Choroid plexus epithelial cell (primary cell): ENCODE results near the gene MSH5.
A peak's percentile ranks its signal among the peaks of the same experiment; 100 is the strongest.

Experiments
- DNase-seq: peaks from one replicate; pipeline ENCODE4 v3.0.0-alpha.2; 2010; ENCODE audit warnings: low read depth
- H3K4me3 ChIP-seq: 2 replicates; pipeline ENCODE4 v1.5.1; 2011; ENCODE audit warnings: low read depth, mild to moderate bottlenecking, control low read depth, low read length, moderate library complexity
- TF ChIP-seq, protein P1 (sequence below): conservative IDR thresholded peaks from 2 replicates; pipeline ENCODE4 v1.5.1; 2011; ENCODE audit warnings: low read depth, mild to moderate bottlenecking, control low read depth, inconsistent platforms, low read length, moderate library complexity

MSH5 gene

GRCh38 chr6:31693535-31693934 is 46.3 kb upstream of the MSH5 start:
- H3K4me3 ChIP-seq: no peak overlapping the region
- TF ChIP-seq, protein P1, sequence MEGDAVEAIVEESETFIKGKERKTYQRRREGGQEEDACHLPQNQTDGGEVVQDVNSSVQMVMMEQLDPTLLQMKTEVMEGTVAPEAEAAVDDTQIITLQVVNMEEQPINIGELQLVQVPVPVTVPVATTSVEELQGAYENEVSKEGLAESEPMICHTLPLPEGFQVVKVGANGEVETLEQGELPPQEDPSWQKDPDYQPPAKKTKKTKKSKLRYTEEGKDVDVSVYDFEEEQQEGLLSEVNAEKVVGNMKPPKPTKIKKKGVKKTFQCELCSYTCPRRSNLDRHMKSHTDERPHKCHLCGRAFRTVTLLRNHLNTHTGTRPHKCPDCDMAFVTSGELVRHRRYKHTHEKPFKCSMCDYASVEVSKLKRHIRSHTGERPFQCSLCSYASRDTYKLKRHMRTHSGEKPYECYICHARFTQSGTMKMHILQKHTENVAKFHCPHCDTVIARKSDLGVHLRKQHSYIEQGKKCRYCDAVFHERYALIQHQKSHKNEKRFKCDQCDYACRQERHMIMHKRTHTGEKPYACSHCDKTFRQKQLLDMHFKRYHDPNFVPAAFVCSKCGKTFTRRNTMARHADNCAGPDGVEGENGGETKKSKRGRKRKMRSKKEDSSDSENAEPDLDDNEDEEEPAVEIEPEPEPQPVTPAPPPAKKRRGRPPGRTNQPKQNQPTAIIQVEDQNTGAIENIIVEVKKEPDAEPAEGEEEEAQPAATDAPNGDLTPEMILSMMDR: no peak
- DNase-seq: no peak

GRCh38 chr6:31697555-31697954 is 42.2 kb upstream of the MSH5 start:
- TF ChIP-seq, protein P1: no peak
- DNase-seq: peak; percentile 16
- H3K4me3 ChIP-seq: no peak overlapping the region

- TF ChIP-seq, protein P1: no peak
- no peak overlapping the region for H3K4me3 ChIP-seq
- no peak for DNase-seq
These were observed 38.9 kb upstream of the MSH5 start for GRCh38 chr6:31700740-31701401.

- TF ChIP-seq, protein P1: no peak
- DNase-seq: peak; percentile 53
These were observed 38.0 kb upstream of the MSH5 start for GRCh38 chr6:31701666-31702404.

GRCh38 chr6:31702405-31702818 is 37.4 kb upstream of the MSH5 start:
- TF ChIP-seq, protein P1: no peak
- no peak for DNase-seq
- H3K4me3 ChIP-seq: peak overlapping the region; percentile 78

More at GRCh38 chr6:31701666-31702404, 38.0 kb upstream of the MSH5 start:
- peak overlapping the region; percentile 78 for H3K4me3 ChIP-seq

DNA sequence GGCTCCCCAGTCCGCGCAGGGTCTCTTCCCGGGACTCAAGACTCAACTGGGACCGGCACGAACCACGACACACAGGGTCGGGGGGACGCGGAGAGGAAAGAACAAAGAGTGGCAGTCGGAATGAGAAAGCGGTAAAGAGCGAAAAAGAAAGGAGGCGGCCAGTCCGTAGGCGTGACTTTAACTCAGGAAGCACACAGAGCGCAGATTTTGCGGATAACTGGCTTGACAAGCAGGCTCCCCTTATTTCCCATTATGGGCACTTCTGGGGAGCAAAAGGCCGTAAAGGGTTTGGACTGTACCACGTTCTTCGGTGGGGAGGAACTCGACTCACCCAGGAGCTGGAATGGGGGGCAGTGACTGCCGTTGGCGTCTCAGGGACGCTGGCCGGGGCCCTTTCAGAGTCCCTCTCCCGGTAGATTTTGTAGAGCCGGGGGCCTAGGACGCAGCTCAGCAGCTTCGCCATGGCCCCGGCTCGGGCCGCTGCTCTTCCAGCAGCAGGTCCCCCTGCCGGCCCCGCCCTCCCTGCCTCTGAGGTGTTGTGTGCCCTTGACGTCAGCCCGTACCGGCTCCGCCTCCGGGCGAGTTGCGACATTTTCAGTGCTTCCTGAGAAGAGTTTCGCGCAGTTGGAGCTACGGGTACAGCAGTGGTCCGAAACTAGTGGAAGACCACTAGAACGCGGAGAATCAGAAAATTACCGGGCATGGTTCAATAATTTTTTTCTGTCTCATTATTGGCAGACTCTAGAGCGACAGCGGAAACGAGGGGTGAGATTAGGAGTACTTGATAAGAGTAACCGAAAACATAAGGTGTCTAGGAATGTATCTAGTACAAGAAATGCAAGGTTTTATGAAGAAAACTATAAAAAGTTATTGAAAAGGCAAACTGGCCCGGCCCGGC is 36.7 kb upstream of the MSH5 start, which contains the start of gene ABHD16A:
Gene ABHD16A (minus strand): TSS at position 506 of the 898 bp plus-strand sequence. CDS start 43 bp downstream, at position 463.
- peak within 1 kb of the TSS; percentile 78 for H3K4me3 ChIP-seq
- peak; percentile 99 for DNase-seq
- TF ChIP-seq, protein P1: no peak
